ENCODE data around the gene RRP9.

RRP9 gene

GRCh38 chr3:51945031-51945840, 3.5 kb upstream of the RRP9 start:
- TF ChIP-seq SPI1 (IDR thresholded peaks at IDR 0.05; ENCODE audit: borderline replicate concordance, low read depth): no peak
- TF ChIP-seq, protein P1, sequence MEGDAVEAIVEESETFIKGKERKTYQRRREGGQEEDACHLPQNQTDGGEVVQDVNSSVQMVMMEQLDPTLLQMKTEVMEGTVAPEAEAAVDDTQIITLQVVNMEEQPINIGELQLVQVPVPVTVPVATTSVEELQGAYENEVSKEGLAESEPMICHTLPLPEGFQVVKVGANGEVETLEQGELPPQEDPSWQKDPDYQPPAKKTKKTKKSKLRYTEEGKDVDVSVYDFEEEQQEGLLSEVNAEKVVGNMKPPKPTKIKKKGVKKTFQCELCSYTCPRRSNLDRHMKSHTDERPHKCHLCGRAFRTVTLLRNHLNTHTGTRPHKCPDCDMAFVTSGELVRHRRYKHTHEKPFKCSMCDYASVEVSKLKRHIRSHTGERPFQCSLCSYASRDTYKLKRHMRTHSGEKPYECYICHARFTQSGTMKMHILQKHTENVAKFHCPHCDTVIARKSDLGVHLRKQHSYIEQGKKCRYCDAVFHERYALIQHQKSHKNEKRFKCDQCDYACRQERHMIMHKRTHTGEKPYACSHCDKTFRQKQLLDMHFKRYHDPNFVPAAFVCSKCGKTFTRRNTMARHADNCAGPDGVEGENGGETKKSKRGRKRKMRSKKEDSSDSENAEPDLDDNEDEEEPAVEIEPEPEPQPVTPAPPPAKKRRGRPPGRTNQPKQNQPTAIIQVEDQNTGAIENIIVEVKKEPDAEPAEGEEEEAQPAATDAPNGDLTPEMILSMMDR (IDR thresholded peaks at IDR 0.05; ENCODE audit: insufficient read depth, low read length): no peak
- TF ChIP-seq REST (IDR thresholded peaks at IDR 0.05; ENCODE audit: insufficient replicate concordance, low read depth): no peak
- TF ChIP-seq POLR2AphosphoS5 (IDR thresholded peaks at IDR 0.05; ENCODE audit: low read depth): no peak
- no peak for TF ChIP-seq GABPA (IDR thresholded peaks at IDR 0.05; ENCODE audit: low read depth)
- Histone ChIP-seq H3K27me3 (ENCODE audit: insufficient read depth, poor library complexity, severe bottlenecking) (no peaks in the 10 kb centered on the region), H3K27ac (replicated peaks) (no peak overlapping the region), H3K4me3 (replicated peaks; ENCODE audit: insufficient read depth, low read length) (no peak overlapping the region)
- DNase-seq (ENCODE audit: low read depth in 1 of 2, low spot score in 1 of 2): no peak

GRCh38 chr3:51944451-51945021, 2.8 kb upstream of the RRP9 start:
- no peak overlapping the region for H3K27ac ChIP-seq (replicated peaks)
- no peak for TF ChIP-seq POLR2AphosphoS5 (IDR thresholded peaks at IDR 0.05; ENCODE audit: low read depth)
- TF ChIP-seq, protein P1 (IDR thresholded peaks at IDR 0.05; ENCODE audit: insufficient read depth, low read length): no peak
- TF ChIP-seq REST (IDR thresholded peaks at IDR 0.05; ENCODE audit: insufficient replicate concordance, low read depth): no peak
- TF ChIP-seq SPI1 (IDR thresholded peaks at IDR 0.05; ENCODE audit: borderline replicate concordance, low read depth): no peak
- no peak for TF ChIP-seq GABPA (IDR thresholded peaks at IDR 0.05; ENCODE audit: low read depth)
- no peaks in the 10 kb centered on the region for H3K27me3 ChIP-seq (ENCODE audit: insufficient read depth, poor library complexity, severe bottlenecking)
- no peak for DNase-seq (ENCODE audit: low read depth in 1 of 2, low spot score in 1 of 2)
- H3K4me3 ChIP-seq (replicated peaks; ENCODE audit: insufficient read depth, low read length): no peak overlapping the region

- no peak overlapping the region for H3K27ac ChIP-seq (replicated peaks)
- H3K4me3 ChIP-seq (replicated peaks; ENCODE audit: insufficient read depth, low read length): no peak overlapping the region
Measured at GRCh38 chr3:51943451-51944391, 2.0 kb upstream of the RRP9 start.

More at GRCh38 chr3:51943451-51944391, 2.0 kb upstream of the RRP9 start:
- no peaks in the 10 kb centered on the region for H3K27me3 ChIP-seq (ENCODE audit: insufficient read depth, poor library complexity, severe bottlenecking)
- TF ChIP-seq GABPA (IDR thresholded peaks at IDR 0.05; ENCODE audit: low read depth): no peak
- no peak for TF ChIP-seq SPI1 (IDR thresholded peaks at IDR 0.05; ENCODE audit: borderline replicate concordance, low read depth)
- TF ChIP-seq POLR2AphosphoS5 (IDR thresholded peaks at IDR 0.05; ENCODE audit: low read depth): no peak
- TF ChIP-seq, protein P1 (IDR thresholded peaks at IDR 0.05; ENCODE audit: insufficient read depth, low read length): no peak
- TF ChIP-seq REST (IDR thresholded peaks at IDR 0.05; ENCODE audit: insufficient replicate concordance, low read depth): no peak
- DNase-seq (ENCODE audit: low read depth in 1 of 2, low spot score in 1 of 2): no peak
